HG03575 (cell line): ENCODE results near the gene HHLA2.
"Not testable (repeated sequence)": the region's sequence is repeated elsewhere in the genome, so short reads cannot be mapped to it uniquely, and the experiment has no call there.

Source experiments
- ATAC-seq: cut with Tn5 transposase; IDR thresholded peaks from one replicate; pipeline ENCODE4 v1.9.1; 2021; ENCODE audit not compliant: unreplicated experiment, insufficient number of reproducible peaks, low FRiP score; ENCODE audit errors: extremely low read depth

The HHLA2 gene

DNA sequence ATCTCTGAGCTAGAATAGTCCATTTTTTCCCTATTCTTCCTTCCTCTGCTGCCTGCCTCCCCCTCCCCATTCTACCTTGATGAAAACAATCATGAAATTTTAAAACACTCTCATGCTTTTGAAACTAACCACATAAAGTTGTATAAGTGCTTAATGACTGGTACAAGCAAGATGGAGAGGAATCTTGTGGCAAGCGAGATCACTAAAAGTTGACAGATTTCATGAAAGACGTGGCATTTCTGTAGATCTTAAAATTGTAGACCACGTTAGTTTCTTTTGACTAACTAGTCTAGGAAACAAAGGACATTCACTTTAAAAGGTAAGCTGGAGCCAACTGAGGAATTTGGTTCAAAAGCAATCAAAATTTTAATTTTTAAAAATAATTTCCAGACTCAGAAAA is 35.4 kb downstream of the HHLA2 start:
- ATAC-seq = no peak

DNA sequence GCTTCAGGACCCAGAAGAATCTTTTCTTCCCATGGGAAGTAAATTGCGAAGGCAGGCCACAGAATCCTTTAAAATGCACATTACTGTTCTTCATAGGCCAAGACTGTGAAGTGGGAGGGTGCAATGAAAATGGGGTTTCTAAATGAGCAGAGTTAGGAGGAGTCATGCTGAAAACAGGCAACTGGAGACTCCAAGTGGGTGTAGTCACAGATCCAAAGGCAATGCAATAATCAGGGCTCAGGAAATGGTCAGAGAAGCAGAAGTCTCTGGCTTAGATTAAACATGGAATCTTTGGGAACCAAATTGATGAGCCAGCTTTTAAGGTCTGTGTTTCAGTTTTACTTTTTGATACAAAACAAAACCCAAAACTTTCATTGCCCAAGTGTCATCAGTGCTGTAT is 37.6 kb downstream of the HHLA2 start:
- ATAC-seq = no peak

DNA sequence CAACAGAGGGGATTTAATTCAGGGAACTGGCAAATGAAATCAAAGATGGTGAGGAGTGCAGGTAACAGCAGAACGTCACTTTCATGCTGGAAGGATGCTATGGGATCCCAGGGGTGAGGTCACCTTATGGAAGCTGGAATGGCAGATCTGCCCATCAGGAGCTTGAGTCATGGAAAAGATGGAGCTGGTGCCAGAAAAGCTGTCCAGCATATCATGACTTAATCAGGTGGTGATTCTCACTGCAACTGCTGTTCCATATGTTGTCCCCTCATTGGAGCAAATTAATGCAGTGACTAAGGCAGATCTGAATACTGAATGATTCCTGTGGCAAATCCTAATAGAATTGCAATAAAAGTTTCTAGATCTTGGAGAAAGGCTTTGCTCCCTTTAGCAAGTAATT is 38.4 kb downstream of the HHLA2 start:
- no peak for ATAC-seq

- no peak for ATAC-seq
These were observed 42.7 kb downstream of the HHLA2 start for GRCh38 chr3:108338901-108339545.

GRCh38 chr3:108341911-108342310 is 45.6 kb downstream of the HHLA2 start:
- no peak for ATAC-seq

DNA sequence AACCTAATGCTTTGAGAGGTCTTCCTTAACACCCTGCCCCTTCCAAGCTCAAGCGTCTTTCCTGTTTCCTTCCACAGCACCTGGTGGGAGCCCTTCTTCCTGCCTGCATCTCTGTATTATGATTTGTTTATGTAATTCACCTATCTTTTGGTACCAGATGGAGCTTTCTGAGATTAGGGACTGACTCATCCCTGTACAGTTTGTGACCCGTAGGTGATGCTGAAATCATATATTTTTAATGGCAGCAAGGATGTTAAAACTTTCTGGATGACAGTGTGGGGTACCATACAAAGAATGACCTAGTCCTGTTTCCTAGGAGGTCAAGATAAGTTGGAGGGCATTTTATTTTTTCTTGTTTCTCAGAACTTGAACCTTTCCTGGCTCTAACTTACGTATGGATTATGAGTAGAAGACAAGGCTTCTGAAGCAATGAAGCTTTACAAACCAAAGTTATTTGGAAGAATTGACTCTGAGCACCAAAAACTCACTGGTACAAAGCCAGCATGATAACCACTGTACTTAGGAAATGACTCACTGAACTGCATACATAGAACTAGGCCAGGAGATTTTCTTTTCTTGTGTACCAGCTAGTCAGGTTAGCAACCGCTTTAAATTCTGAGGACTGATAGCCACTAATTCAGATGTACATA is 46.6 kb downstream of the HHLA2 start:
- peak; percentile 31 for ATAC-seq

DNA sequence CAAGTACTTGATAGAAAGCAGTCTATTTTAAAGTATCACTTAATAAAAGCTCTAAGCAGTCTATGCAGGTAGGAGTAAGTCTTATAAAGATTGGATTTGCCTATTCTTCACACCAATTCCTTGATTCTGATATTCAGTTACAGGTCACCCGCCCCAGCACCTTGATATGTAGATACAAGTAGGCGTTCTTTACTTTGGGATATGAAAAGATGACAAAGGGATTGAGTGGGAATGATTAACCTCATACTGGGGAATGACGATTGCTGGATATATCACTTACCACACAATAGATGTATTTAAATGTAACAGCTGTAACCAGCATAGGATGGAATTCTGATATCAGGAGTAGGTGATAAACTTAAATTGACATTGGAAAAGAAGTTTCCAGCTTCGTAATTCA is 47.1 kb downstream of the HHLA2 start:
- no peak for ATAC-seq

- no peak for ATAC-seq
These were observed 49.3 kb downstream of the HHLA2 start for GRCh38 chr3:108345492-108346205.

- ATAC-seq = no peak
These were observed 50.2 kb downstream of the HHLA2 start for GRCh38 chr3:108346301-108347227.

DNA sequence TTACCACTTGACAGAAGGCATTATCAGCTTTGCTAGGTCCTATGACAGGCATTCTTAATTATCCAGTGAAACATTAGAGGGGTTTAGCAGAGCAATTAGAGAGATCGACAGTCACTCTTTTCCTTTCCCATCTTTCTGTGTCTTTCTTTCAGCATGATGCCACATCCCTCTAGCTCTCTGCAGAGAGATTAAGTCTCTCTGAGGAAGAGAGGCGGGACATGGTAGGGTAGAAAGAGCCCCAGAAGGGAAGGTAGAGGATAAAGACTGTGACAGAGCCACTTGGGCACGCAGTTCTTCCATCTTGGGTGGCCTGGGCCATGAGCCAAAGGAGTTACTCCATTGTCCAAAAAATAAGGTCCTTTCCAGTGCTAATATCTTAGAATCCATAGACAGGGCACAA is 55.8 kb downstream of the HHLA2 start:
- ATAC-seq = no peak

- no peak for ATAC-seq
These were observed 58.2 kb downstream of the HHLA2 start for GRCh38 chr3:108354562-108354961.

GRCh38 chr3:108357042-108357441 is 60.7 kb downstream of the HHLA2 start:
- ATAC-seq = no peak

DNA sequence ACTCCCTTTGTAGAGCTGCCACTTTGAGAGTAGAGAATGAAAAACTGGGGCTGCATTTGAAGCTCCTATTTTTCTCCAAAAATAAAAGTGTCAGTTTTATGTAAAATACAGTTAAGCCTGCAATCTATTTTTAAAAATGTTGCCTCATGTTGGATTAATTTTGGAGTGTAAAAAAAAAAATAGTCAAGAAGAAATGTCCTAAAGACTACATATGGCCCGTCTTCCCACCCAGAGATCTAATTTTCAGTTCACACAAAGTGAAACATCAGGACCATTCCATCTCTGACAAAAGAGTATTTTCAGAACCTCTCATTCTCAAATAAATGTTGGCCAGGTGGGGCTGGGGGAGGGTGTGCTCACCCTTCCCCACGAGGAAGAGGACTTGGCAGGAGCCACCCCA is 62.7 kb downstream of the HHLA2 start:
- ATAC-seq = no peak

GRCh38 chr3:108376026-108376425 is 79.7 kb downstream of the HHLA2 start:
- ATAC-seq = no peak

GRCh38 chr3:108377384-108377783 is 81.0 kb downstream of the HHLA2 start:
- no peak for ATAC-seq

GRCh38 chr3:108378153-108378951 is 82.0 kb downstream of the HHLA2 start:
- ATAC-seq = no peak

DNA sequence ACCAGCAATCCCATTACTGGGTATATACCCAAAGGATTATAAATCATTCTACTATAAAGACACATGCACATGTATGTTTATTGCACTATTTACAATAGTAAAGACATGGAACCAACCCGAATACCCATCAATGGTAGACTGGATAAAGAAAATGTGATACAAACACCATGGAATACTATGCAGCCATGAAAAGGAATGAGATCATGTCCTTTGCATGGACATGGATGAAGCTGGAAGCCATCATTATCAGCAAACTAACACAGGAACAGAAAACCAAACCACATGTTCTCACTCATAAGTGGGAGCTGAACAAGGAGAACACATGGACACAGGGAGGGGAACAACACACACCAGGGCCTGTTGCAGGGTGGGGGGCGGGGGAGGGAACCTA is 82.6 kb downstream of the HHLA2 start:
- ATAC-seq = not testable (repeated sequence)

DNA sequence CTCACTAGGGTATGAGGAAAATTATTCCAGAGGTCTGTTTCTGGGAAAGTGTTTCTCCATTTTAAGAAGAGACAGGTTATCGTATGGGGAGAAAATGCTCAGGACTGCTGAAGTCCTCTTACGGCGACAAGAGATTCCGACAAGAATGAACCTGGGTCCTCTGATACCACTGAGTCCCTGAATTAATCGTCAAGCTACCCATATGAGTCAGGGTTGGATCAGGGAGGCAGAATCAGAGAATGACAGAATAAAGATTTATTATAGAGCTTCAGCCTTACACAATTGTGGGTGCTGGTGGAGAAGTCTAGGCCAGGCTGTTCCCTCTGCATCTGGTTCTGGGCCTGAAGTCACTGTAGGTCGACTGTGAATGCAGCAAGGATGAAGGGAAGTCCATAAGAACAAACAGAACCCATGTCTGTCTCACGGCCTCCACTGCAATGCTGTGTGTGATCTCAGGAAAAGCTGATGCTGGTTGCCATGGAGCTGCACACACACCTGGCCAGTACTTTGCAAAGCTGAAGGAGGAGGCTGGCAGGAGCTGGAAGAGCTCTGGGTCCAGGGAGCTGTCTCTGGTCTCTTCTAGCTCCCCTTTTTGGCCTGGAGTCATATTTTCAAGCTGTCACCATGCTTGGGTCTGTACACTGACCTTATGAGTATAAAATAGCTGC is 83.9 kb downstream of the HHLA2 start:
- no peak for ATAC-seq
